Stimulated activated CD4-positive, alpha-beta T cell treated with anti-CD3 and anti-CD28 coated beads, TNF-alpha, amount 100 ng/mL, for 48 hours (primary cell): ENCODE results near the gene CD47.

Experiments used
- DNase-seq, 3 donors: peaks; one replicate each; pipeline ENCODE4 v3.0.0-alpha.2; 2020; ENCODE audit warnings: low read depth in 3 of 3

The CD47 gene

GRCh38 chr3:108013141-108014055, 77.4 kb downstream of the CD47 start:
- no peak for DNase-seq

- no peak for DNase-seq
Observed at GRCh38 chr3:108012304-108012703, 78.5 kb downstream of the CD47 start.

- DNase-seq = no peak
Observed at GRCh38 chr3:108011616-108012015, 79.2 kb downstream of the CD47 start.

- DNase-seq = no peak
Observed at GRCh38 chr3:108008931-108009639, 81.7 kb downstream of the CD47 start.

GRCh38 chr3:108008106-108008505, 82.7 kb downstream of the CD47 start:
- no peak for DNase-seq

GRCh38 chr3:108006881-108007331, 83.9 kb downstream of the CD47 start:
- DNase-seq = no peak

- DNase-seq = no peak
Observed at GRCh38 chr3:108006077-108006771, 84.6 kb downstream of the CD47 start.

GRCh38 chr3:108004647-108005046, 86.2 kb downstream of the CD47 start:
- DNase-seq = no peak

GRCh38 chr3:108001457-108001856, 89.4 kb downstream of the CD47 start:
- DNase-seq = no peak

GRCh38 chr3:107999215-107999775, 91.5 kb downstream of the CD47 start:
- no peak for DNase-seq

GRCh38 chr3:107997671-107998070, 93.2 kb downstream of the CD47 start:
- DNase-seq = no peak

- no peak for DNase-seq
Observed at GRCh38 chr3:107995823-107996222, 95.0 kb downstream of the CD47 start.

GRCh38 chr3:107994956-107995715, 95.7 kb downstream of the CD47 start:
- no peak for DNase-seq

- no peak for DNase-seq
Observed at GRCh38 chr3:107994181-107994580, 96.7 kb downstream of the CD47 start.

- no peak for DNase-seq
Observed at GRCh38 chr3:107993771-107994170, 97.1 kb downstream of the CD47 start.
